AG04449 (cell line): ENCODE data around the gene CIB1.

Experiments
- CTCF ChIA-PET: fragments of 350-600 bp; formaldehyde crosslinking; extraction: SDS; loops from one replicate; lab custom pipeline; 2021; ENCODE audit warnings: antibody characterized with exemption; lab: Yijun Ruan, JAX
- POLR2A ChIA-PET: fragments of 400-600, 350-600 bp; formaldehyde crosslinking; extraction: SDS; loops from one replicate; lab custom pipeline; 2020; ENCODE audit warnings: antibody characterized with exemption, inconsistent platforms; lab: Yijun Ruan, JAX
- DNase-seq: peaks from one replicate; pipeline ENCODE4 v3.0.0-alpha.2; 2010; ENCODE audit warnings: low read depth, low spot score
- H3K4me3 ChIP-seq: 2 replicates; pipeline ENCODE4 v1.5.1; 2011; ENCODE audit warnings: low read depth, mild to moderate bottlenecking, control low read depth, low read length
- TF ChIP-seq, protein P1 (sequence below): IDR thresholded peaks from one replicate; pipeline ENCODE4 v1.5.1; 2011; ENCODE audit warnings: mild to moderate bottlenecking, moderate library complexity, low read length, control low read depth, inconsistent platforms; ENCODE audit not compliant: insufficient read depth; ENCODE audit errors: missing control alignments

Gene CIB1

DNA sequence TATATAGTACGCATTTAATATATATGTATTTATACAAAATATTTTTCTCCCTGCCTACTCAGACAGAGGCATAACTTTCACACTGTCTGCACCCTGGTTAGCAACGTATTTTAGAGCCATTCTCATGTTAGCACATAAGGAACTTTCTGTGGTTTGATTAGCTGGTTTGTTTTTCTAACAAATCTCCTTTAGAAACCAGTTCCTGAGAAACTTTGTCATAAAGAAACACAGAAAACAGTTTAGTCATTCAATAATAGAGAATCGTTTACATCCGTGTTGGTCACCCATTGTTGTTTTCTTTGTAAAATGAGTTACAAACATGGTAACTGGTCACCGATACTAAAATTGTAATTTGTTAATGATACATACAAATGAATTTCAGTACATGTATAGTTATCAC, 25.8 kb upstream of the CIB1 start:
- H3K4me3 ChIP-seq, result no peak overlapping the region
- TF ChIP-seq, protein P1, sequence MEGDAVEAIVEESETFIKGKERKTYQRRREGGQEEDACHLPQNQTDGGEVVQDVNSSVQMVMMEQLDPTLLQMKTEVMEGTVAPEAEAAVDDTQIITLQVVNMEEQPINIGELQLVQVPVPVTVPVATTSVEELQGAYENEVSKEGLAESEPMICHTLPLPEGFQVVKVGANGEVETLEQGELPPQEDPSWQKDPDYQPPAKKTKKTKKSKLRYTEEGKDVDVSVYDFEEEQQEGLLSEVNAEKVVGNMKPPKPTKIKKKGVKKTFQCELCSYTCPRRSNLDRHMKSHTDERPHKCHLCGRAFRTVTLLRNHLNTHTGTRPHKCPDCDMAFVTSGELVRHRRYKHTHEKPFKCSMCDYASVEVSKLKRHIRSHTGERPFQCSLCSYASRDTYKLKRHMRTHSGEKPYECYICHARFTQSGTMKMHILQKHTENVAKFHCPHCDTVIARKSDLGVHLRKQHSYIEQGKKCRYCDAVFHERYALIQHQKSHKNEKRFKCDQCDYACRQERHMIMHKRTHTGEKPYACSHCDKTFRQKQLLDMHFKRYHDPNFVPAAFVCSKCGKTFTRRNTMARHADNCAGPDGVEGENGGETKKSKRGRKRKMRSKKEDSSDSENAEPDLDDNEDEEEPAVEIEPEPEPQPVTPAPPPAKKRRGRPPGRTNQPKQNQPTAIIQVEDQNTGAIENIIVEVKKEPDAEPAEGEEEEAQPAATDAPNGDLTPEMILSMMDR, result no peak
- CTCF ChIA-PET, result no interaction called here
- DNase-seq, result no peak
- POLR2A ChIA-PET, result no interaction called here

DNA sequence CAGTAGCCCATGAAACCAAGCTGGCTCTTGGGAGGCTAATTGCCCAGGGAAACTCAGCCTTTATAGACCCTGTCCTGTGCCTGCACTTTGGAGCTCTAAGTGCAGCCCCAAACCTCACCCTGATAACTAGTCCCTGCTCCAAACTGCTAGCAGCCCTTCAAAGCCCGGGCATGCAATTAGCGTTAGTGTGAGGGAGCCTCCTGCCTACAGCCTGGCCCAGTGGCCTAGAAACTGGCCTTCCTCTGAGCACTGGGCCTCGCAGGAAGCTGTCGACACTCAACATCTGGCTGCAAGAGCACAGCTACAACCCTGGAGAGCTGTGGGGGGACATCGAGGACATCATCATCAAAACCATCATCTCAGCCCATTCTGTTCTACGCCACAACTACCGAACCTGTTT, 24.0 kb upstream of the CIB1 start:
- ChIA-PET POLR2A (no interaction called here), CTCF (no interaction called here)
- TF ChIP-seq, protein P1, result no peak
- H3K4me3 ChIP-seq, result no peak overlapping the region
- no peak for DNase-seq

DNA sequence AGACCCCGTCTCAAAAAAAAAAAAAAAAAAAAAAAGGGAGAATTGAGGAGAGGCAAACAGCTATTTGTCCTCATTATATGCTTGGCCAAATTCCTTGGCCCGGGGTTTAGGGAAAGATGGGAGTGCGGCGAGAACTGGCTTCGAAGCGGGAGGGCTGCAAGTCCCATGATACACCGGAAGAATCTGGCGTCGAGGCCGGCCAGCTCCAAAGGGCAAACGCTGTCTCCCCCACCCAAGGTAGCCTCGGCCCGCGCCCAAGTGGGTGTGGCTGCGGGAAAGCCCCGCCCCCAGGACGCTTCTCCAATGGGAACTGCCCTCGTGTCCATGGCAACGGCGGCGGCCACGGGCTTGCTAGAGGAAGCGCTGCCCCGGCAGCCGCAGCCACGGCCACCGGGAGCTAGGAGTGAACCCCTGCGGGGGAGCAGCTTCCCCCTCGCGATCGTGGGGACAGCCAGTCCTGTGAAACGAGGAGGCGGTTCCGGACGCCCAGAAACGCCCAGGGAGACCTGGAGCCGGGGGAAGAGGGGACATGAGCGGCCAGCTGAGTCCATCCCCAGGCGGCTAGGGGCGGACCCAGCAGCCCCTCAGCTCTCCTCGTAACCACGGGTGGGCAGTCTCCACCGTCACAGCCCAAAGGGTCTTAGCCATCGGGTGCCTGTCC, 15.6 kb upstream of the CIB1 start, which contains the start of gene TTLL13:
Gene TTLL13 (plus strand): TSS at position 354 of the 661 bp plus-strand sequence. CDS start 1,075 bp downstream, outside the sequence.
- TF ChIP-seq, protein P1, result no peak
- peak; percentile 12 for DNase-seq
- H3K4me3 ChIP-seq, result peak within 1 kb of the TSS; percentile 70
- POLR2A ChIA-PET, result interaction anchor here (1.4 kb wide), 1 partner anchor 16 kb away, joined by 4 read pairs; the partner anchor contains the start of genes CIB1 and GDPGP1
- CTCF ChIA-PET, result interaction anchor here (0.9 to 2.9 kb wide), 6 partner anchors 11 to 52 kb away, joined by 3 to 13 read pairs (median 4); partner anchors contain the start of genes CIB1, GDPGP1 and NGRN

DNA sequence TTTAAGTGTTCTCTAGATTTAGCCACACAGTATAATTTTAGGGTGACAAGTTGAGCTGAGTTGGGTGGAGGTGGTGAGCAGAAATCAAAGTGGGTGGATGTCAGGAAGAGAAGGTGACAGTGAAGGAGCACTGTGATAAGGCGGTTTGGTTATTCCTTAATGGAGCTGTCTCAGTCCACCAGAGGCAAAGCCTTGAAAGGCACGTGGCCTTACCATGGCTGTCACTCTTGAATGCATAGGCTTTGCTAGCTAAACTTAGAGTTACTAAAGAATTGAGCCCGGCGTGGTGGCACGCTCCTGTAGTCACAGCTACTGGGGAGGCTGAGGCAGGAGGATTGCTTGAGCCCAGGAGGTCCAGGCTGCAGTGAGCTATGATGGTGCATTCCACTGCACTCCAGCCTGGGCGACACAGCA, 15.1 kb upstream of the CIB1 start:
- DNase-seq, result no peak
- no peak overlapping the region for H3K4me3 ChIP-seq
- POLR2A ChIA-PET, result interaction anchor here (1.4 kb wide), 1 partner anchor 15 kb away, joined by 4 read pairs; the partner anchor contains the start of genes CIB1 and GDPGP1
- CTCF ChIA-PET, result interaction anchor here (0.9 to 2.9 kb wide), 8 partner anchors 11 to 637 kb away, joined by 3 to 13 read pairs (median 4); partner anchors contain the start of genes CIB1, GDPGP1 and NGRN
- TF ChIP-seq, protein P1, result no peak

DNA sequence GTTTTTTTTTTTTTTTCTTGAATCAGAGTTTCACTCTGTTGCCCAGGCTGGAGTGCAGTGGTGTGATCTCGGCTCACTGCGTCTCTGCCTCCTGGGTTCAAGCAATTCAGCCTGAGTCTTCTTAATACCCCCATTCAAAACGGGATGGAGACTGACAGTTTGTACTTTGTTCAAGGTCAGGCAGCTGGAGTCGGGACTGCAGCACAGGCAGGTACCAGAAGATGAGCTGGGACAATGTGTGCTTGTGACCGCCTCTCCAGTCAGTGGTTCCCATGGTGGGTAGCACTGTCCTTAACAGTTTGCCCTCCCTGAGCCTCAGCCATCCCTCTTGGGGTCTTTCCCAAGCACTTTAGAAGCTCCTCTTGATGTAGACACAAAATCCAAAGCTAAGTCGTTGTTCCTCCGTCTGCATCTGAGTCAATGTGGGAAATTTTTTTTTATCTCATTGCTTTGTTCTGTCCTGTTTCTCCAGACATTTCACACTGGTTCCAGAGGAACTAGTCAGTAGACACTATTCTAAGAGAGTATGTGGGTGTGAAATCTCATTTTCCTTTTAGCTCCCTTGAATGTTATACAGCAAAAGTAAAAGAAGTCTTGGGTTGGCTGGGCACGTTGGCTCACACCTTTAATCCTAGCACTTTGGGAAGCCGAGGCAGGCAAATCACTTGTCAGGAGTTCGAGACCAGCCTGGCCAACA, 10.3 kb upstream of the CIB1 start:
- TF ChIP-seq, protein P1, result no peak
- no peak overlapping the region for H3K4me3 ChIP-seq
- DNase-seq, result no peak
- ChIA-PET CTCF (interaction anchor here (1.6 kb wide), 2 partner anchors 13 to 41 kb away, joined by 3 read pairs; no protein-coding TSS in a partner anchor), POLR2A (no interaction called here)
